GM13977 (cell line): ENCODE data around the gene EMD.

ENCODE experiments used
- DNase-seq: peaks from one replicate; pipeline ENCODE4 v3.0.0; 2012; ENCODE audit warnings: low spot score
- CTCF ChIP-seq: IDR thresholded peaks from 2 replicates; pipeline ENCODE4 v1.5.1; 2012; ENCODE audit warnings: mild to moderate bottlenecking, control low read depth; ENCODE audit not compliant: insufficient read depth; ENCODE audit errors: extremely low read depth, missing control alignments
- in situ Hi-C: fragments of 300-500 bp; cut with MboI; formaldehyde crosslinking; loops from one replicate; pipeline ENCODE4 v1.12.0; 2022; ENCODE audit warnings: low sequenced_read_pairs, low pct_unique_long_range_greater_than_20kb, mixed read lengths, inconsistent platforms; ENCODE audit not compliant: unreplicated experiment

Gene EMD

DNA sequence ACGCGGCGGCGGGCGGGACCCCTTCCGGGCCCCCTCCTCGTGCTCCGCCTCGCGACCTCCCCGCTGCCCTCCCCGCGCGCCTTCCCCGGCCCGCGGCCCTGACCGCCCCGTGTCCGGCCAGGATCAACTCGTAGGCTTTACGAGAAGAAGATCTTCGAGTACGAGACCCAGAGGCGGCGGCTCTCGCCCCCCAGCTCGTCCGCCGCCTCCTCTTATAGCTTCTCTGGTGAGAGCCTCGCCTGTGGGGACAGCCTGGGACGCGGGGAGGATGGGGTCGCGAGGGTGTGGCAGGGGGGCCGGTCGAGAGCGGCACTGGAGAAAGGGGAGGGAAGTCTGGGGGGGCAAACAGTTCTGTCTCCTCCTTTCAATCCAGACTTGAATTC is 465 bp downstream of the EMD start:
- in situ Hi-C loops: no loop called here
- TF ChIP-seq CTCF: no peak
- DNase-seq: no peak

DNA sequence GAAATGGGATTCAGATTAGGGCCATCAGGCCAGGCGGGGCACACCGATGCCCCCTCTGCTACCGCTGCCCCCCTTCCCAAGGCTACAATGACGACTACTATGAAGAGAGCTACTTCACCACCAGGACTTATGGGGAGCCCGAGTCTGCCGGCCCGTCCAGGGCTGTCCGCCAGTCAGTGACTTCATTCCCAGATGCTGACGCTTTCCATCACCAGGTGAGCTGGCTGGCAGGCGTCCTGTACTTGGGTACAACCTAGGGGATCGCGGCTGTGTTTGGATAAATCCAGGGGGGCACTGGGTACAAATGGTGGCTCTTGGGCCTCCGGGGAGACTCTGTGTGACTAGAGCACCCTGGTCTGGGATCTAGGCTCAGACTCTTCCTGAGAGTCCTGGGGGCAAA is 1.1 kb downstream of the EMD start:
- no peak for TF ChIP-seq CTCF
- in situ Hi-C loops: no loop called here
- DNase-seq: no peak

DNA sequence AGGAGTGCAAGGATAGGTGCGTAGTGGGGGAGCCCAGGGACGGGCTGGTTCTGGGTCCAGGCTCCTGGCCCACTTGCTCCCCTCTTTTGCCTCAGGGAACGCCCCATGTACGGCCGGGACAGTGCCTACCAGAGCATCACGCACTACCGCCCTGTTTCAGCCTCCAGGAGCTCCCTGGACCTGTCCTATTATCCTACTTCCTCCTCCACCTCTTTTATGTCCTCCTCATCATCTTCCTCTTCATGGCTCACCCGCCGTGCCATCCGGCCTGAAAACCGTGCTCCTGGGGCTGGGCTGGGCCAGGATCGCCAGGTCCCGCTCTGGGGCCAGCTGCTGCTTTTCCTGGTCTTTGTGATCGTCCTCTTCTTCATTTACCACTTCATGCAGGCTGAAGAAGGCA is 1.7 kb downstream of the EMD start:
- TF ChIP-seq CTCF: no peak
- DNase-seq: no peak
- in situ Hi-C loops: no loop called here

- DNase-seq: no peak
- no peak for TF ChIP-seq CTCF
- in situ Hi-C loops: no loop called here
These were observed 2.2 kb downstream of the EMD start for GRCh38 chrX:154381271-154381670.

DNA sequence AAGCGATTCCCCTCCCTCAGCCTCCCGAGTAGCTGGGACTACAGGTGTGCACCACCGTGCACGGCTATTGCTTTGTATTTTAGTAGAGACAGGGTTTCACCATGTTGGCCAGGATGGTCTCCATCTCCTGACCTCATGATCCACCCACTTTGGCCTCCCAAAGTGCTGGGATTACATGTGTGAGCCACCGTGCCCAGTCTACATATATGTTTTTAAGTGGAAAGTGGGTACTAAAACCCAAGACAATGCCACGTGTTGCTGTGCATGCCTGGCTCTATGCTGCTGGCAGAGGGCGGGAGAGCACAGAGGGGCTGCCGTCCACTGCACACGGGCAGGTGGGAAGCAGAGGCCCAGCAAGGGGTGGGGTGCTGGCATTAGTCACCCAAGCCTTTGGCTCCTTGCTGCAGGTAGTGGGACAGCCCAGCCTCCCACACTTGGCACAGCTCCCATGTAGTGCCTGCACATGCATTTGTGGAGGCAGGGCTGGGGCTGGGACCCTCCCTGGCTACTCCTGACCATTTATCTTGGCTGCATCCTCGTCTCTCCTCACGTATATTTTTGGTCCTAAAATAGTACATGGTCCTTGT is 3.5 kb downstream of the EMD start:
- TF ChIP-seq CTCF: no peak

GRCh38 chrX:154383359-154384283 is 4.5 kb downstream of the EMD start:
- in situ Hi-C loops: no loop called here
- no peak for TF ChIP-seq CTCF
- no peak for DNase-seq

More for the DNA sequence above, 3.5 kb downstream of the EMD start:
- in situ Hi-C loops: no loop called here
- DNase-seq: no peak
